HCT116 (cell line): Measurements from ENCODE around the gene TNFRSF18. TPM values are rescaled to one million over a fixed set of nuclear protein-coding genes. Genes with fewer than 3 reads are reported as not detected.
"Not testable (repeated sequence)": the region's sequence is repeated elsewhere in the genome, so short reads cannot be mapped to it uniquely, and the experiment has no call there.

Experiments
- ATAC-seq: fragments of 200-7000 bp; cut with Tn5 transposase; 2 replicates; pipeline ENCODE4 v1.9.1; 2020; ENCODE audit warnings: mild to moderate bottlenecking, moderate library complexity
- BruUV-seq: library from RNA; stranded (reverse); fragments of 400-500 nt; replicated peaks from 2 replicates; lab custom pipeline; 2021; lab: Mats Ljungman, UMichigan
- CTCF ChIA-PET: fragments of 300-600 bp; sonication (Branson Sonifier 250); formaldehyde crosslinking; loops from one replicate; lab custom pipeline; 2021; ENCODE audit warnings: antibody characterized with exemption; lab: Charles Lee
- POLR2A ChIA-PET: fragments of 300-600, 350-600 bp; sonication (Branson Sonifier 250); formaldehyde crosslinking; loops from one replicate; lab custom pipeline; 2021; ENCODE audit warnings: antibody characterized with exemption; lab: Charles Lee
- RAD21 ChIA-PET, 2 experiments: fragments of 300-600 bp; sonication (Branson Sonifier 250); formaldehyde crosslinking; loops; one replicate each; lab custom pipeline; 2023; ENCODE audit warnings: low total read pairs in 2 of 2; ENCODE audit not compliant: uncharacterized antibody in 2 of 2, unreplicated experiment in 2 of 2, low non-redundant PET in 1 of 2; lab: Charles Lee
- DNase-seq: peaks from one replicate; pipeline ENCODE4 v3.0.0-alpha.2; 2010; ENCODE audit warnings: low read depth, low spot score
- H2AFZ ChIP-seq: fragments of 200-600 bp; shearing (Covaris generic), sonication (generic); 2 replicates; pipeline ENCODE4 v1.6.1; 2017; ENCODE audit warnings: low read depth, mixed run types, mixed read lengths, antibody characterized with exemption, low read length; ENCODE audit not compliant: poor library complexity, severe bottlenecking
- H3K27ac ChIP-seq: 2 replicates; pipeline ENCODE4 v1.5.1; 2012; ENCODE audit warnings: low read depth, low read length
- H3K27me3 ChIP-seq: fragments of 200-600 bp; sonication (generic); 2 replicates; pipeline ENCODE4 v1.6.1; 2016; ENCODE audit warnings: mixed run types, low read length, mixed read lengths; ENCODE audit not compliant: insufficient read depth
- H3K36me3 ChIP-seq, 2 experiments: fragments of 200-500 bp in 1 of 2; fragments of 200-600 bp in 1 of 2; sonication (Bioruptor generic) in 1 of 2; sonication (generic) in 1 of 2; 2 replicates each; pipeline versions ENCODE4 v1.5.1 to v1.6.1; 2014 to 2016; ENCODE audit warnings: low read length in 2 of 2, inconsistent platforms in 1 of 2, mixed read lengths in 1 of 2, mixed run types in 1 of 2; ENCODE audit not compliant: insufficient read depth in 2 of 2, control insufficient read depth in 1 of 2
- H3K4me1 ChIP-seq, 2 experiments: fragments of 200-600 bp in 1 of 2; sonication (generic) in 1 of 2; 2 replicates each; pipeline versions ENCODE4 v1.5.1 to v1.6.1; 2012 to 2017; ENCODE audit warnings: low read length in 2 of 2, inconsistent platforms in 1 of 2, mild to moderate bottlenecking in 1 of 2, mixed read lengths in 1 of 2, mixed run types in 1 of 2, moderate library complexity in 1 of 2; ENCODE audit not compliant: insufficient read depth in 2 of 2, control insufficient read depth in 1 of 2
- H3K4me2 ChIP-seq: fragments of 200-600 bp; sonication (generic); 2 replicates; pipeline ENCODE4 v1.6.1; 2017; ENCODE audit warnings: mixed run types, low read length, mixed read lengths
- H3K4me3 ChIP-seq, 2 experiments: fragments of 200-600 bp in 1 of 2; sonication (generic) in 1 of 2; replicated peaks in 1 of 2; 2 replicates each; pipeline ENCODE4 v1.5.1; 2011 to 2016; ENCODE audit warnings: low read length in 2 of 2, control low read depth in 1 of 2, low read depth in 1 of 2, mild to moderate bottlenecking in 1 of 2, mixed read lengths in 1 of 2, mixed run types in 1 of 2
- H3K79me2 ChIP-seq: fragments of 200-600 bp; sonication (generic); 2 replicates; pipeline ENCODE4 v1.6.1; 2017; ENCODE audit warnings: mild to moderate bottlenecking, mixed run types, low read length, moderate library complexity, mixed read lengths; ENCODE audit not compliant: insufficient read depth
- H3K9ac ChIP-seq: fragments of 200-600 bp; sonication (generic); 2 replicates; pipeline ENCODE4 v1.6.1; 2016; ENCODE audit warnings: low read length, mixed read lengths
- H3K9me2 ChIP-seq: fragments of 200-600 bp; sonication (generic), shearing (Covaris generic); 2 replicates; pipeline ENCODE4 v1.6.1; 2017; ENCODE audit warnings: mixed run types, mild to moderate bottlenecking, moderate library complexity; ENCODE audit not compliant: insufficient read depth
- H3K9me3 ChIP-seq, 2 experiments: fragments of 200-500 bp in 1 of 2; fragments of 200-600 bp in 1 of 2; sonication (Bioruptor generic) in 1 of 2; sonication (generic) in 1 of 2; 2 replicates each; pipeline ENCODE4 v1.6.1; 2014 to 2017; ENCODE audit warnings: low read length in 2 of 2, mixed read lengths in 2 of 2, inconsistent platforms in 1 of 2, low read depth in 1 of 2, mild to moderate bottlenecking in 1 of 2, mixed run types in 1 of 2, moderate library complexity in 1 of 2; ENCODE audit not compliant: control insufficient read depth in 1 of 2, insufficient read depth in 1 of 2
- H4K20me1 ChIP-seq: fragments of 200-600 bp; sonication (generic), shearing (Covaris generic); 2 replicates; pipeline ENCODE4 v1.6.1; 2017; ENCODE audit warnings: mixed run types, mild to moderate bottlenecking, moderate library complexity; ENCODE audit not compliant: insufficient read depth
- JUND ChIP-seq: IDR thresholded peaks from 2 replicates; pipeline ENCODE4 v1.6.1; 2012
- POLR2A ChIP-seq: IDR thresholded peaks from 2 replicates; pipeline ENCODE4 v1.7.0; 2011; ENCODE audit warnings: borderline replicate concordance; ENCODE audit not compliant: insufficient read depth, insufficient read length; ENCODE audit errors: extremely low read depth
- intact Hi-C: fragments of 100-400 bp; cut with micrococcal nuclease; formaldehyde crosslinking; loops from 2 replicates; pipeline ENCODE4 v1.10.0; 2022
- total RNA-seq: library from RNA; stranded (reverse); gene quantifications from one replicate; pipeline ENCODE4 v1.2.1, GENCODE V29; 2021; ENCODE audit not compliant: unreplicated experiment

TNFRSF18 gene
- total RNA-seq, 1 experiment from 2014 or later = 56.2 TPM

DNA sequence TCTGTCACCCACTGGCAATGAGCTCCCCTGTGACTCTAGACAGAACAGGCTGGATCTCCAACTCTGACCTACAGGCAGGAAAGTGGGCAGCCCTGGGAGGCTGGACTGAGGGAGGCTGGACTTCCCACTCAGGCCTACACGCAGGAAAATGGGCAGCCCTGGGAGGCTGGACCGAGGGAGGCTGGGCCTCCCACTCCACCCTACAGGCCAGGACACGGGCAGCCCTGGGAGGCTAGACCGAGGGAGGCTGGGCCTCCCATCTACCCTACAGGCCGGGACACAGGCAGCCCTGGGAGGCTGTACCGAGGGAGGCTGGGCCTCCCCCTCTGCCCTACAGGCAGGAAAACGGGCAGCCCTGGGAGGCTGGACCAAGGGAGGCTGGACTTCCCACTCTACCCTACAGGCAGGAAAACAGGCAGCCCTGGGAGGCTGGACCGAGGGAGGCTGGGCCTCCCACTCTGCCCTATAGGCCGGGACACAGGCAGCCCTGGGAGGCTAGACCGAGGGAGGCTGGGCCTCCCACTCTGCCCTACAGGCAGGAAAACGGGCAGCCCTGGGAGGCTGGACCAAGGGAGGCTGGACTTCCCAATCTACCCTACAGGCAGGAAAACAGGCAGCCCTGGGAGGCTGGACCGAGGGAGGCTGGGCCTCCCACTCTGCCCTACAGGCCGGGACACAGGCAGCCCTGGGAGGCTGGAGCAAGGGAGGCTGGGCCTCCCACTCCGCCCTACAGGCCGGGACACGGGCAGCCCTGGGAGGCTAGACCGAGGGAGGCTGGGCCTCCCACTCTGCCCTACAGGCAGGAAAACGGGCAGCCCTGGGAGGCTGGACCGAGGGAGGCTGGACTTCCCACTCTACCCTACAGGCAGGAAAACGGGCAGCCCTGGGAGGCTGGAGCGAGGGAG, 41.9 kb upstream of the TNFRSF18 start:
- H3K79me2 ChIP-seq, H2AFZ ChIP-seq, DNase-seq, H3K9ac ChIP-seq, H4K20me1 ChIP-seq, H3K27me3 ChIP-seq, H3K9me2 ChIP-seq, H3K4me2 ChIP-seq, intact Hi-C loops, H3K27ac ChIP-seq, RAD21 ChIA-PET, H3K36me3 ChIP-seq, ATAC-seq, CTCF ChIA-PET, H3K9me3 ChIP-seq, BruUV-seq, H3K4me3 ChIP-seq: not testable (repeated sequence)
- peaks cover 4 to 17% of the 10 kb centered on the region in 2 experiments; a peak in 3 of 4 replicates for H3K4me1 ChIP-seq
- POLR2A ChIA-PET = interaction anchor here (0.8 kb wide), 1 partner anchor 26 kb away, joined by 3 read pairs; no protein-coding TSS in a partner anchor

- H3K9me3 ChIP-seq = no peaks in the 10 kb centered on the region
- POLR2A ChIA-PET = interaction anchor here (0.8 kb wide), 1 partner anchor 25 kb away, joined by 3 read pairs; no protein-coding TSS in a partner anchor
- CTCF ChIA-PET = no interaction called here
- BruUV-seq = no TSS peak
- no peak overlapping the region for H3K9ac ChIP-seq
- no peak overlapping the region for H3K4me2 ChIP-seq
- H3K27ac ChIP-seq = no peak overlapping the region; the same call in 1 of the 2 replicates
- no peaks in the 10 kb centered on the region for H3K27me3 ChIP-seq
- no peaks in the 10 kb centered on the region for H3K9me2 ChIP-seq
- no peak overlapping the region for H3K4me3 ChIP-seq
- peaks cover 4 to 17% of the 10 kb centered on the region in 2 experiments; a peak in 3 of 4 replicates for H3K4me1 ChIP-seq
- intact Hi-C loops = no loop called here
- H3K36me3 ChIP-seq = no peaks in the 10 kb centered on the region
- DNase-seq = no peak
- H2AFZ ChIP-seq = no peak overlapping the region
- RAD21 ChIA-PET = no interaction called here
- no peaks in the 10 kb centered on the region for H4K20me1 ChIP-seq
- no peaks in the 10 kb centered on the region for H3K79me2 ChIP-seq
- TF ChIP-seq POLR2A = no peak
- no peak for TF ChIP-seq JUND
- ATAC-seq = no peak
Measured at GRCh38 chr1:1247341-1247913, 41.0 kb upstream of the TNFRSF18 start.
